ENCODE data around the gene ENDOD1. TPM values are rescaled to one million over a fixed set of nuclear protein-coding genes. Genes with fewer than 3 reads are reported as not detected.

The ENDOD1 gene
- total RNA-seq, 1 experiment from 2014 or later = 12.8 TPM

GRCh38 chr11:95115597-95115996, 26.0 kb downstream of the ENDOD1 start:
- H3K9me2 ChIP-seq (replicated peaks; ENCODE audit: insufficient read depth, low read length) = no peaks in the 10 kb centered on the region
- H3K4me1 ChIP-seq (ENCODE audit: low read length) = peaks cover 7% of the 10 kb centered on the region
- H3K27me3 ChIP-seq (ENCODE audit: low read length) = no peaks in the 10 kb centered on the region
- no peaks in the 10 kb centered on the region for H4K20me1 ChIP-seq (ENCODE audit: insufficient read depth, low read depth, low read length)
- H3K4me2 ChIP-seq (ENCODE audit: low read depth, low read length, poor library complexity, severe bottlenecking) = no peak overlapping the region
- no peak overlapping the region for H3K27ac ChIP-seq (ENCODE audit: low read length)
- no peak overlapping the region for H3K9ac ChIP-seq (ENCODE audit: low read length)
- DNase-seq = no peak
- H2AFZ ChIP-seq (ENCODE audit: low read length) = no peak overlapping the region
- H3K4me3 ChIP-seq (ENCODE audit: low read length) = no peak overlapping the region
- no peaks in the 10 kb centered on the region for H3K79me2 ChIP-seq (ENCODE audit: low read length)
- H3K36me3 ChIP-seq (ENCODE audit: insufficient read depth, low read length) = no peaks in the 10 kb centered on the region
- H3K9me3 ChIP-seq (ENCODE audit: low read length) = no peaks in the 10 kb centered on the region

- Histone ChIP-seq H3K27ac (ENCODE audit: low read length) (no peak overlapping the region), H3K4me3 (ENCODE audit: low read length) (no peak overlapping the region), H2AFZ (ENCODE audit: low read length) (no peak overlapping the region), H3K4me2 (ENCODE audit: low read depth, low read length, poor library complexity, severe bottlenecking) (no peak overlapping the region), H4K20me1 (ENCODE audit: insufficient read depth, low read depth, low read length) (peaks cover 3% of the 10 kb centered on the region; the same call in 1 of the 2 replicates), H3K4me1 (ENCODE audit: low read length) (peaks cover 10% of the 10 kb centered on the region), H3K9ac (ENCODE audit: low read length) (no peak overlapping the region), H3K27me3 (ENCODE audit: low read length) (no peaks in the 10 kb centered on the region), H3K9me3 (ENCODE audit: low read length) (no peaks in the 10 kb centered on the region), H3K79me2 (ENCODE audit: low read length) (no peaks in the 10 kb centered on the region), H3K36me3 (ENCODE audit: insufficient read depth, low read length) (no peaks in the 10 kb centered on the region), H3K9me2 (replicated peaks; ENCODE audit: insufficient read depth, low read length) (no peaks in the 10 kb centered on the region)
- no peak for DNase-seq
Measured at GRCh38 chr11:95119361-95120060, 29.9 kb downstream of the ENDOD1 start.

GRCh38 chr11:95121698-95122097, 32.1 kb downstream of the ENDOD1 start:
- H3K9me3 ChIP-seq (ENCODE audit: low read length) = no peaks in the 10 kb centered on the region
- no peak overlapping the region for H2AFZ ChIP-seq (ENCODE audit: low read length)
- H3K9ac ChIP-seq (ENCODE audit: low read length) = no peak overlapping the region
- no peaks in the 10 kb centered on the region for H3K36me3 ChIP-seq (ENCODE audit: insufficient read depth, low read length)
- no peaks in the 10 kb centered on the region for H3K79me2 ChIP-seq (ENCODE audit: low read length)
- no peak overlapping the region for H3K4me3 ChIP-seq (ENCODE audit: low read length)
- no peaks in the 10 kb centered on the region for H3K27me3 ChIP-seq (ENCODE audit: low read length)
- H4K20me1 ChIP-seq (ENCODE audit: insufficient read depth, low read depth, low read length) = peaks cover 3% of the 10 kb centered on the region; the same call in 1 of the 2 replicates
- H3K4me2 ChIP-seq (ENCODE audit: low read depth, low read length, poor library complexity, severe bottlenecking) = peak overlapping the region; percentile 24
- H3K27ac ChIP-seq (ENCODE audit: low read length) = no peak overlapping the region
- peaks cover 10% of the 10 kb centered on the region for H3K4me1 ChIP-seq (ENCODE audit: low read length)
- peak; percentile 71 for DNase-seq
- H3K9me2 ChIP-seq (replicated peaks; ENCODE audit: insufficient read depth, low read length) = no peaks in the 10 kb centered on the region

- no peak for DNase-seq
- H3K4me1 ChIP-seq (ENCODE audit: low read length) = peaks cover 10% of the 10 kb centered on the region
Measured at GRCh38 chr11:95123556-95123955, 33.9 kb downstream of the ENDOD1 start.

GRCh38 chr11:95128602-95129001, 39.0 kb downstream of the ENDOD1 start:
- no peaks in the 10 kb centered on the region for H3K9me2 ChIP-seq (replicated peaks; ENCODE audit: insufficient read depth, low read length)
- H3K27ac ChIP-seq (ENCODE audit: low read length) = no peak overlapping the region
- no peaks in the 10 kb centered on the region for H3K36me3 ChIP-seq (ENCODE audit: insufficient read depth, low read length)
- no peaks in the 10 kb centered on the region for H3K27me3 ChIP-seq (ENCODE audit: low read length)
- no peaks in the 10 kb centered on the region for H3K9me3 ChIP-seq (ENCODE audit: low read length)
- DNase-seq = no peak
- H2AFZ ChIP-seq (ENCODE audit: low read length) = no peak overlapping the region
- H3K4me2 ChIP-seq (ENCODE audit: low read depth, low read length, poor library complexity, severe bottlenecking) = no peak overlapping the region
- no peaks in the 10 kb centered on the region for H3K4me1 ChIP-seq (ENCODE audit: low read length)
- no peak overlapping the region for H3K9ac ChIP-seq (ENCODE audit: low read length)
- no peak overlapping the region for H3K4me3 ChIP-seq (ENCODE audit: low read length)
- H3K79me2 ChIP-seq (ENCODE audit: low read length) = no peaks in the 10 kb centered on the region
- H4K20me1 ChIP-seq (ENCODE audit: insufficient read depth, low read depth, low read length) = peaks cover 7% of the 10 kb centered on the region; the same call in 1 of the 2 replicates

More at GRCh38 chr11:95123556-95123955, 33.9 kb downstream of the ENDOD1 start:
- Histone ChIP-seq H3K36me3 (ENCODE audit: insufficient read depth, low read length) (no peaks in the 10 kb centered on the region), H3K9me3 (ENCODE audit: low read length) (no peaks in the 10 kb centered on the region), H3K27me3 (ENCODE audit: low read length) (no peaks in the 10 kb centered on the region), H4K20me1 (ENCODE audit: insufficient read depth, low read depth, low read length) (peaks cover 3% of the 10 kb centered on the region; the same call in 1 of the 2 replicates), H3K9me2 (replicated peaks; ENCODE audit: insufficient read depth, low read length) (no peaks in the 10 kb centered on the region), H2AFZ (ENCODE audit: low read length) (no peak overlapping the region), H3K27ac (ENCODE audit: low read length) (no peak overlapping the region), H3K4me2 (ENCODE audit: low read depth, low read length, poor library complexity, severe bottlenecking) (no peak overlapping the region), H3K79me2 (ENCODE audit: low read length) (no peaks in the 10 kb centered on the region), H3K9ac (ENCODE audit: low read length) (no peak overlapping the region), H3K4me3 (ENCODE audit: low read length) (no peak overlapping the region)

GRCh38 chr11:95132956-95133355, 43.3 kb downstream of the ENDOD1 start:
- Histone ChIP-seq H3K79me2 (ENCODE audit: low read length) (no peaks in the 10 kb centered on the region), H3K9ac (ENCODE audit: low read length) (no peak overlapping the region), H3K27me3 (ENCODE audit: low read length) (no peaks in the 10 kb centered on the region), H3K9me2 (replicated peaks; ENCODE audit: insufficient read depth, low read length) (no peaks in the 10 kb centered on the region), H3K4me2 (ENCODE audit: low read depth, low read length, poor library complexity, severe bottlenecking) (no peak overlapping the region), H4K20me1 (ENCODE audit: insufficient read depth, low read depth, low read length) (peaks cover 7% of the 10 kb centered on the region; the same call in 1 of the 2 replicates), H3K4me1 (ENCODE audit: low read length) (no peaks in the 10 kb centered on the region), H2AFZ (ENCODE audit: low read length) (no peak overlapping the region), H3K36me3 (ENCODE audit: insufficient read depth, low read length) (no peaks in the 10 kb centered on the region), H3K4me3 (ENCODE audit: low read length) (no peak overlapping the region), H3K9me3 (ENCODE audit: low read length) (no peaks in the 10 kb centered on the region), H3K27ac (ENCODE audit: low read length) (no peak overlapping the region)
- no peak for DNase-seq

- no peaks in the 10 kb centered on the region for H3K79me2 ChIP-seq (ENCODE audit: low read length)
- H3K36me3 ChIP-seq (ENCODE audit: insufficient read depth, low read length) = no peaks in the 10 kb centered on the region
- H3K9ac ChIP-seq (ENCODE audit: low read length) = no peak overlapping the region
- H4K20me1 ChIP-seq (ENCODE audit: insufficient read depth, low read depth, low read length) = peaks cover 7% of the 10 kb centered on the region; the same call in 1 of the 2 replicates
- no peak overlapping the region for H3K4me3 ChIP-seq (ENCODE audit: low read length)
- H2AFZ ChIP-seq (ENCODE audit: low read length) = no peak overlapping the region
- no peak for DNase-seq
- H3K27ac ChIP-seq (ENCODE audit: low read length) = no peak overlapping the region
- H3K27me3 ChIP-seq (ENCODE audit: low read length) = no peaks in the 10 kb centered on the region
- no peaks in the 10 kb centered on the region for H3K9me3 ChIP-seq (ENCODE audit: low read length)
- peaks cover 12% of the 10 kb centered on the region for H3K4me1 ChIP-seq (ENCODE audit: low read length)
- no peaks in the 10 kb centered on the region for H3K9me2 ChIP-seq (replicated peaks; ENCODE audit: insufficient read depth, low read length)
- H3K4me2 ChIP-seq (ENCODE audit: low read depth, low read length, poor library complexity, severe bottlenecking) = no peak overlapping the region
Measured at GRCh38 chr11:95134491-95134890, 44.8 kb downstream of the ENDOD1 start.

- H3K9me3 ChIP-seq (ENCODE audit: low read length) = no peaks in the 10 kb centered on the region
- H2AFZ ChIP-seq (ENCODE audit: low read length) = no peak overlapping the region
- peaks cover 12% of the 10 kb centered on the region for H3K4me1 ChIP-seq (ENCODE audit: low read length)
- no peak overlapping the region for H3K4me3 ChIP-seq (ENCODE audit: low read length)
- no peak for DNase-seq
- no peak overlapping the region for H3K4me2 ChIP-seq (ENCODE audit: low read depth, low read length, poor library complexity, severe bottlenecking)
- H3K27me3 ChIP-seq (ENCODE audit: low read length) = no peaks in the 10 kb centered on the region
- peaks cover 7% of the 10 kb centered on the region; the same call in 1 of the 2 replicates for H4K20me1 ChIP-seq (ENCODE audit: insufficient read depth, low read depth, low read length)
- H3K36me3 ChIP-seq (ENCODE audit: insufficient read depth, low read length) = no peaks in the 10 kb centered on the region
- no peak overlapping the region for H3K9ac ChIP-seq (ENCODE audit: low read length)
- no peaks in the 10 kb centered on the region for H3K9me2 ChIP-seq (replicated peaks; ENCODE audit: insufficient read depth, low read length)
- no peaks in the 10 kb centered on the region for H3K79me2 ChIP-seq (ENCODE audit: low read length)
- no peak overlapping the region for H3K27ac ChIP-seq (ENCODE audit: low read length)
Measured at GRCh38 chr11:95135155-95135554, 45.5 kb downstream of the ENDOD1 start.
